NCI-H2029 treated with DMSO at 0.1 percent for 48 hours (cell line): ENCODE data around the gene TKTL1.
"Not testable (repeated sequence)": the region's sequence is repeated elsewhere in the genome, so short reads cannot be mapped to it uniquely, and the experiment has no call there.

Experiments
- DNase-seq: peaks from one replicate; lab custom pipeline; 2025; lab: John Stamatoyannopoulos, UW

The TKTL1 gene

DNA sequence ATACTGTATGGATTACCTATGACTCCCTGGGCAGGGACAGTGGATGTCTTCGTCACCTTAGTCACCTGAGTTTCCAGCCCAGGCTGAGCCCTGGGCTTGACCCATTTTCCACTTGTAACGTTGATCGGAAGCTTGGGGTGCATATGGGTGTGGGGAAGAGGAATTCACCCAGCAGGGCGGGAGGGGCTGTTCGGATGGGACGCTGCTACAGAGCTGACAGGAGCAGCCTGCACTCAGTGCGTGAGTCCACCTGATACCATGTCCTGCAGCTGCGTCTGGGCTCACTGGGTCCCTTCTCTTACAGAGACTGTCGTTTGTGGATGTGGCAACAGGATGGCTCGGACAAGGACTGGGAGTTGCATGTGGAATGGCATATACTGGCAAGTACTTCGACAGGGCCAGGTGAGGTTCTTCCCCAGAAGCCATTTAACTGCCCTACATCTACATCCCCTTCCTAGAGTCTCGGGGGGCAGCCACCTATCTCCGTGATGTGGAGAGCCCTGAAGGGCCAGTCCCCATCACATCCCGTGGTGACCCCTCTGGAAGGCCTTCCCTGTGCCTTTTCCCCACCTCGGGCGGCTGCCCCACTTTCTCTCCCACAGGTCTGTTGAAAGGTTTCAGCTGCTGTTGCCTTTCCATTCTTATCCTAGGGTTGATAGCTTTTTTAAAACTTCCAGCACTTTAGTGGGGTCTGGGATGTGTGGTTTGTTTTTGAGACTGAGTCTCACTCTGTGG lies 13.6 kb downstream of the TKTL1 start:
- DNase-seq = no peak

DNA sequence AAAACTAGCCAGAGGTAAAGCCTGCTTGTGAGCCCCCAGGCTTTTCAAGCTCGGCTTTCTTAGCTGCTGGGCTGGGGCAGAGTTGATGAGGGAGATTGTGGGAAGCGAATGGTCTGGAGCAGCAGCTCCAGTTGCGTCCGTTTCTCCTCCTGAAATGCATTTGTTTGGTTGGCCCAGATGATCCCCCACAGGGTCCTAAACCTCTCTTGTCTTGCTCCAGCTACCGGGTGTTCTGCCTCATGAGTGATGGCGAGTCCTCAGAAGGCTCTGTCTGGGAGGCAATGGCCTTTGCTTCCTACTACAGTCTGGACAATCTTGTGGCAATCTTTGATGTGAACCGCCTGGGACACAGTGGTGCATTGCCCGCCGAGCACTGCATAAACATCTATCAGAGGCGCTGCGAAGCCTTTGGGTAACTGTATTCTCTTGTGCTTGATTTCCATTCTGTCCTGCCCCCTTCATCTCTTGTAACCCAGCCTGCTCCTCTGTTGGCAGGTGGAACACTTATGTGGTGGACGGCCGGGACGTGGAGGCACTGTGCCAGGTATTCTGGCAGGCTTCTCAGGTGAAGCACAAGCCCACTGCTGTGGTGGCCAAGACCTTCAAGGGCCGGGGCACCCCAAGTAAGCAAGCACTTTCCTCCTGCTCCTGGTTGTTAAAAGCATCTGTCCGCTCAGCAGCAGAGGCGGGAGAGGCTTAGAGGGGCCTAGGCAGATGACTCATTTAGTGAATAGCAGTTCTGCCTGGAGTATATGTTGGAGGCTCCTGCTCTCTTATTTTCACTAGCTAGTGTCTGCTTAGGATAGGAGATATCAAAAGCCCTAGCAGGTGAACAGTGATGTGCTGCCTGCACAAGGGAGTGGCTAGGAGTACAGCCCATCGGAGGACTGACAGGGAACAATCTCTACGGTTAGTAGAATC lies 15.3 kb downstream of the TKTL1 start:
- DNase-seq = no peak

DNA sequence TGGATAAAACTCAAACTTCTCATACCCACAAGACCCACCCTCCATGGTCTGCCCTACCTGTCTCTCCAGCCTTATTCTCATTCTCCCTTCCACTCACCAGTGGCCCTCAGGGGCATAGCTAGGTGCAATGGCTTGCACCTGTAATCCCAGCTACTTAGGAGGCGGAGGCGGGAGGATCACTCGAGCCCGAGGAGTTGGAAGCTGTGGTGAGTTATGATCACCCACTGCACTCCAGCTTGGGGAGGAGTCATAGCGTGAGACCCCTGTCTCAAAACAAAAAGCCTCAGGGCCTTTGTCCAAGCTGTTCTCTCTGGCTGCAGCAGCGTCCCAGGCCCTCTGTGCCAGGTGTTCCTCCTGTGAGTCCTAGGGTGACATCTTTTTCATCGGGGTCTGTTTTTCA lies 16.5 kb downstream of the TKTL1 start:
- no peak for DNase-seq

DNA sequence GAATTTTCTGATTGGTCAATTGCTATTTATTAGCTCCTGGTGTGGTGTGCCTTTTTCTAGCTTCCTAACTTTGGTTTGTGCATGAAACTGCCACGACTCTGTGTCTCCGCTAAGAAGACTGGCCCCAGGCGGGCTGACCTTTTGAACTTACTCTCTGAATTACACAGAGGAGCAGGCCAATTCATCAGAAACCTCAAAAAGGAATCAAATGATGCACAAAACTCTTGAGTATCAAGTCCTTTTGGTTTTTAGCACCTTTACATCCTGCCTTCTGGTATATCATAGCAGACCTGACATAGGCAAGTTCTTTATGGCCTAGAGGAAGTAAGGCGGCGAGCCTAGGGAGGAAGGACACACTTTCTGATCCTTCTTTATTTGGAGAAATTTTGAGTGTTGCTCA lies 17.6 kb downstream of the TKTL1 start:
- no peak for DNase-seq

DNA sequence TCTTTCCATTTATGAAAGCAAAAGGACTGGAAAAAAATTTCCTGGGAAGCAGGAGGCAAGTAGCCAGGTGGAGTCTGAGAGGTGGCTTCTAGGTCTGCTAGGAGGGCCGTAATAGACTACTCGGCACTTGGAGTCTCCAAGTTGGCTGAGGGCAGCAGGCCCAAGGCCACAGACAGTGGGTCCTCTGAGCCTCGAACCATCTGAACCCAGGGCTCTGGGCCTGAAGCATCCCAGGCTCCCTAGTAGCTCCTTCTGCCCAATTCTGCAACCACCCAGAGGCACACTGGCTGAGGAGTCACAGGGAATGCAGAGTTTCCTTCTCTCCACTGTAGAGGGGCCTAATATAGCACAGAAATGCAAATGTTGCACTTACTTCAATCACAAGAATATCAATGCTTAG lies 19.8 kb downstream of the TKTL1 start:
- DNase-seq = no peak

DNA sequence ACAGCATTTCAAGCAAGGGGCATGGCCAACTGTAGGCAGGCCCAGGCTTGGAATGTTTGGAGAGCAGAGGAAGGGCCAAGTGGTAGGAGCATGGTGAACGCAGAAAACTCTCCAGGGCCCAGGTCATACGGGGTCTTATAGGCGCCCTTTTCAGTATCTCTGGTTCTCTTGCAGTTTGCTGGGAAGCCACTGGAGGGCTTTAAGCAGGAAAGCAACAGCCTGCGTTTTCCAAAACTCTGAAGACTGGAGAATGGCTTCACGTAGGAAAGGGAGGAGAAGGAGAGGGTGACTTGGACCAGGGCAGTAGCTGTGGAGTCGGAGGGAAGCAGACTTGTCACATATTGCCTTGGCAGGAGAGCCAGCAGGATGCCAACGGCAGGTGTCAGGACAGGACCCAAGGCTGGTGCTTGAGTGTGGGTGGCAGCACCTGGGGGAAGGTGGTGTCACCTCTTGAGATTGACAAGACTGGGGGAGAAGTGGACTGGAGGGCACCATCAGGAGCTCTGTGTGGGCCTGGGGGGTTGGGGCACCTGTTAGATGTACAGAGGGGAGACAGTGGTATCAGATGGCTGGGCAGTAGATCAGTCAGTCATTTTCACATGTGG lies 21.9 kb downstream of the TKTL1 start:
- DNase-seq = no peak

DNA sequence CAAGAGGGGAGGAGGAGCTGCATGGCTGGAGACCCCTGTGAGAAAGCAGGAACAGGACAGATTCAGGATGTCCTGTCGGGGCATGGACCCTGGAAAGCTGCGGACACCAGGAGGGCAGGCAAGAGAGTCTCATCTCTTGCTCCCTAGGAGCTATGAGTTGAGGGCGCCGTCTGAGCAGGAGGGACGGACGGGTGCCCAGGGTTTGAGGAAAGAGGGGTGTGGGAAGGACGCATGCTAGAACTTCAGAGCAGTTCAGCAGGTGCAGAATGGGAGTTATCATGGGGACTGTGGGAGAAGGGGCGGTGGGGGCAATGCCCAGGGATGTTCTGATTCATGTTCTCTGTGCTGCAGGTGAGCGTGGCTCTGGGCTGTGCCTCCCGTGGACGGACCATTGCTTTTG lies 24.8 kb downstream of the TKTL1 start:
- DNase-seq = no peak

DNA sequence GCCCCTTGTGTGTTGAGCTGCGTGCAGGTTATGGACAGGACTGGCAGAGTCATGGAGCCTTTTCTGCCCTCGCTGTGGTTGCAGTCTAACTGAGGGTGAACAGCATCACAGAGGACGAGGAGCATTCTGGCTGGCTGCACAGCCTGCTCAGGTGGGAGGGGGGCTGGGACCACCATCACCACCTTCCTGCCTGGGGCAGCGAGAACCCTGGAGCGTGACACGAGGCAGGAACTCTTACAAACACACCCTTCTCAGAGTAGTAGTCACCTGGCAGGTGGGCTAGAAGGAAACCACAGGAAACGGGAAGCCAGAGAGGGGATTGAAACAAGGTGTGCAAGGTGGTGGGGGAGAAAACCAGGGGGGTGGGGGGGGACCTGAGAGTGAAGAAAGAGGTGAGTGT lies 25.6 kb downstream of the TKTL1 start:
- DNase-seq = no peak

DNA sequence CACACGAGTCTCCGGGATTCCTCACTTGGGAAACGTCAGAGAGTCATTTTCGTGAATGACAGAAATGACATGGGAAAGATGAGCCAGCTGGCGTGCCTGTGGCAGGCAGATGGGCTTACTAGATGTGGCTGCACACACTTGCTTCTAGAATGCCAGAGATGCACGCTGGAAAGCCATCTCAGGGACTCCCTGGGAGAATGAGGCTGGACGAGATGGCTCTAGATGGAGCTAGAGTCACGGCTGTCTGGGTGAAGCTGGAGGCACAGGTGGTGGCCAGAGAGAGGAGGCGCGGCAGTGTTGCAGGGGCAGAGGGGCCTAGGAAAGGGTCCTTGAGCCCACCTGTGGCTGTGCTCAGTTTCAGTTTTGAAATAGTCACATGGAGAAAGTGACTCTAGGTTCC lies 26.0 kb downstream of the TKTL1 start:
- DNase-seq = no peak

DNA sequence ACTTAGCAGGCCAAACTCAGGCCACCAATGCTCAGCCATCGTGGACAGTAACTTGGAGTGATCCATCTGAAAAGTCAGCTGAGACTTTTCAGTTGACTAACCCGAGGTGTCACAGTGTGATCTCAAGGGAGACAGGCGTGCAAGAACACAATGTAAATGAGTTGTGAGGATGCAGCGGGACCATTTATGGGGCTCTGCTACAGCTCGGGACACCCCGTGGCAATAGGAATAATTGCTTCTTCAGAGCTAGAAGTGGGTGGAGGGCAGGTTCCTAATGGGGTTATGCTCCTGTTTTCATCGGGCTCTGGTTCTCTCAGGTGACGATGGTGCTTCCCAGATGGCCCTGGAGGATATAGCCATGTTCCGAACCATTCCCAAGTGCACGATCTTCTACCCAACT lies 27.3 kb downstream of the TKTL1 start:
- no peak for DNase-seq

DNA sequence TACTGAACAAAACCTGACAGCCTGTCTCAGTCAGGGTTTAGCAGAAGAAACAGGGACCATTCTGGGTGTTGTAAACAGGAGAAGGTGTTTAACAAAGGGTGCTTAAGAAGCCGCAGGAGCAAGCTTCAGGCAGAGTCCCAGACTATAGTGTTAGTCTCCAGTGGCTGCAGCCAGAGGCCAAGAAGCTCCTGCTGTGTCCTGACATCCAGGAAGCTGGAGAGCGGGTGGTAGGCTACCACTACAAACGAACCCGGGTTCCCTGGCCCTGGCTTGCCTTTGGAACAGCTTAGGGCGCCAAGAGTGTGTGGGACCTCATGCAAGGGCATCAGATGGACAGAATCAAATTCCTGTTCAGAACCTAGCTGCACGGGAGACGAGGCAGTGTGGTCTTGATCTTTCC lies 27.9 kb downstream of the TKTL1 start:
- DNase-seq = no peak

DNA sequence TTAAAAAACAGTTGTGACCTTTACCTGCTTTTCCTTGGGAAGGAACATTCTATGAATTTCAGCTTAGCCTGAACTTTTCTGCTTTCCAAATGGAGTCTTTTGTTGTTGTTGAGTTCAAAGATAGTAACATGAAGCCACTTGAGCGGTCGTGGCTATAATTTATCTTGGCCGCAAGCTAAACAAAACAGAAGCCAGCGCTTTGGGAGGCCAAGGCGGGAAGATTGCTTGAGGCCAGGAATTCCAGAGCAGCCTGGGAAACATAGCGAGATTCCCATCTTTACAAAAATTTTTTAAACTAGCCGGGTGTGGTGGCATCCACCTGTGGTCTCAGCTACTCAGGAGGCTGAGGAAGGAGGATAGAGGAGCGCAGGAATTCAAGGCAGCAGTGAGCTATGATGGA lies 29.9 kb downstream of the TKTL1 start:
- DNase-seq = no peak

DNA sequence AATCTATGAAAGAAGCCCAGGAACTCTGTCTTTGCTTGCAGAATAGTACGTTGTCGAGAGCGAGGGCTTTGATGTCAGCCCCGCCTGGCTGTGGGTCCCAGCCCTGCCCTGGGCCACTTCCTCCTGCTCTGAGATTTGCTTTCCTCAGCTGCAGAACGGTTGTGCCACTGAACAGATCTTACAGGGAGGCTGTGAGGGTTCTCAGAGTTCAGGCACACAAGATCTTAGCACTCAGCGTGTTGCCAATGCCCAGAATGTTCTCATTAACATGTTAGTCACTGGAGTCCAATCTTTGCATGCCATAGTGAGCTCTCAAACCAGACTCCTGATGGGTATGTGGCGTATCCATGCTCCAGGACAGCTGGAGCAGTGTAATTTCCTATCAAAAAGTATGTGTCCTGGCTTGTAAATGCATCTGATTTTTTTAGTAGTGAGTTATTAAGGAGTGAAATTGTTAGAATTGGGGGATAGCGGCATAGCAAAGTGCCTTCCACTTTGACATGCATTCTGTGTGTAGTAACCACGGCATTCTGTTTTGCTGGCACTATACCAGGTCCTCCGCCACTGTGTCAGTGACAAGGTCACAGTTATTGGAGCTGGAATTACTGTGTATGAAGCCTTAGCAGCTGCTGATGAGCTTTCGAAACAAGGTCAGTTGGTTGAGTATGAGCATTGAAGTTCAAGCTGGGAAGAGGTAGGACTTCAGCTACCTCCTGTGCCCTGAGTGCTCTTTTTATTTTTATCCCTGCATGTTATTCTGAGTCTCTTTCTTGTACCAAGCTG lies 31.6 kb downstream of the TKTL1 start:
- no peak for DNase-seq

DNA sequence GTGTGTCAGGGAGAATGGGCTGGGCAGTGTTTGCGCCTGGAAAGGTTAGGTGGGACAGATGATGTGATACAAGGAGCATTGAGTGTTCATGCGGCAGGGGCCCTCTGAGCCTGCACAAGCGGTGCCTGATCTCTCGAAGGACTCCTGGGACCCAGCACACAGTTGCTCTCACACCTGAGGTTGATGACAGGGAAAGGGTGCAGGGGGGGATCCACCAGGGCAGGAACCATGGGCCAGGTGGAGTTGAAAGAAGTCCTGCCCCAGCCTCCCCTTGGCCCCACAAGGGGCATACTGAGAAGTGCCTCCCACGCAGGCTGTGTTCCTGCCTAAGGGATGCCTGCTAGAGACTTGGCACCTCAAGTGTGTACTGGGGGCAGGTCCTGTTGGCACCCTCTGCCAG lies 33.1 kb downstream of the TKTL1 start:
- DNase-seq = no peak

DNA sequence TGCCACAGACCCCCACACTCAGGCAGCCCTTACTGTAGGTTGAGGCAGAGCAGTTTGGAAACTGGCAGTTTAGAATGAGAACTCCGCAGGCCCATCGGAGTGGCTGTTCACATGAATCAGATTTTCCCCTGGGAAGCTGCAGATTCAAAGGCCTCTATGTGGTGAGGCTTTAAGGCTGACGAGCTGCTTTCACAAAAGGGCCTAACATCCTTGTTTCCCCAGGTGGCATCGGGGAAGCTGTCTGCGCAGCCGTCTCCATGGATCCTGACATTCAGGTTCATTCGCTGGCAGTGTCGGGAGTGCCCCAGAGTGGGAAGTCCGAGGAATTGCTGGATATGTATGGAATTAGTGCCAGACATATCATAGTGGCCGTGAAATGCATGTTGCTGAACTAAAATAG lies 33.7 kb downstream of the TKTL1 start:
- DNase-seq = no peak

DNA sequence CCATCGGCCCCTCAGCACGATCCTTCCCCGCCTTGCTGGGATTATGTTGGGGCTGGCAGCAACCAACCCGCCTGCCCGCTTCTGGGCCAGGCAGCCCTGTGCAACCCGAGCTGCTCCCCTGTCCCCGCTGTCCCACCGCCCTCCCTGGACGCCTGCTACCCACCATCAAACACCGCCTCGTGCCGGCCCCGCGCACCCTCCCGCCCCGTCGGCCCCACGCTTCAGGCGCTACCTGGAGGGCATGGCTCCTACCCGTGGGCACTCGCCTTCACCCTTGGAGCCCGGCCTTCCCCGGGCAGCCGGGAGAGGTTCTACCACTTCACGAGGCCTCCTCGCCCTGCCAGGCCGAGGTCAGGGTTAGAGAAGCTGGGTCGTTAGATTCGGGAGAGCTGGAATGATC lies 37.0 kb downstream of the TKTL1 start:
- DNase-seq = no peak

DNA sequence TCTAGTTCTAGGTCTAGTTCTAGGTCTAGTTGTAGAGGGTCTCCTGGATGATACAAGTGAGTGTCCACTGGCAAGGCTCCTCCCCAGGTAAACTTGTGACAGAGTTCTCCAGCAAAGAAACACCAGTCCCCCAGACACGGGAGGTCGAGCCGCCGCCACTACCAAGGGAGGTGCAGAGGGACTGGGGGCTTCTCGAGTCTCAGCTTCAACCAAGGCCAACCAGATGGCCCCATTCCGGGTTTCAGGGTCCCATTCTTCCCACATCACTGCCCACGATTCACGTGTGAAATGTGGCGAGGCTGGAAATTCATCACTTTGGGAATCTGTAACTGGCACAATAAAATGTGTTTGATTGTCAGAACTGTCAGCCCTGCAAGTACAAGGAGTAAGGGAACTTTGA lies 37.5 kb downstream of the TKTL1 start:
- no peak for DNase-seq

DNA sequence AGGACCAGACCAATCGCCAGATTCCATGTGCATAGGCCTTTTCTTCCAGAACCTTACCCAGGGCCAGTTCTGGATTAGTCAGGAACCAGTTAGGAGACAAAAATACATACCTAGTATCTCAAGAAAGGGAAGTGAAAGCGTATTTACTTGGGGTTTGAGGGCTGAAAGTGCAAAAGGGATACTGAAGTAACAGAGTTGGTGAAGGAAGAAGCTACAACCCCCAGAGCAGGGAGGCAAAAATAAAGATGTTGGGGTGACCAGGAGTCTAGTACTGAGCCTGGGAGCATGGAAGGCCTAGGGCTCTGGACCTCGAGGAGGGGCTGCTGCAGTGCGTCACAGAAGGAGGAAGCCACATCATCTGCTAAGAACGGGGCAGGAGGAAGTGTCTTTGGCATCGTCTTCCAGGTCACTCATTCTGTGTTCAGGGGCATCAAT lies 38.3 kb downstream of the TKTL1 start:
- no peak for DNase-seq

DNA sequence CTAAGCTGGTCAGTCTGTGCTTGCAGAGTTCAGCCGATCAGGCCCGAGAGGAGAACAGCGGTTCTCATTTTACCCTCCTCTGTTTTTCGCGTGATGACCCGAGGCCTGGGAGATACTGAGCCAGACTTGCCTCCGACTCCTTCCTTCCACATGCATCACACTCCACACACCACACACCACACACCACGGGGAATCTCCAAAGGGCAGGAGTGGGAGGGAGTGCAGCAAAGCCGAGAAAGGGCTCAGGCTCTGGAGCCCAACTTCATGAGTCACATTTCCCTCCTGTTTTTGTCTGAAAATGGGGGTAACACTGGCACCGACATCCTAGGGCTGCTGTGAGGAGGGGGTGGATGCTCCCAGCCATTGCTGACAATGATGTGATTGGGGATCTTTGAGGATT lies 38.9 kb downstream of the TKTL1 start:
- DNase-seq = no peak

DNA sequence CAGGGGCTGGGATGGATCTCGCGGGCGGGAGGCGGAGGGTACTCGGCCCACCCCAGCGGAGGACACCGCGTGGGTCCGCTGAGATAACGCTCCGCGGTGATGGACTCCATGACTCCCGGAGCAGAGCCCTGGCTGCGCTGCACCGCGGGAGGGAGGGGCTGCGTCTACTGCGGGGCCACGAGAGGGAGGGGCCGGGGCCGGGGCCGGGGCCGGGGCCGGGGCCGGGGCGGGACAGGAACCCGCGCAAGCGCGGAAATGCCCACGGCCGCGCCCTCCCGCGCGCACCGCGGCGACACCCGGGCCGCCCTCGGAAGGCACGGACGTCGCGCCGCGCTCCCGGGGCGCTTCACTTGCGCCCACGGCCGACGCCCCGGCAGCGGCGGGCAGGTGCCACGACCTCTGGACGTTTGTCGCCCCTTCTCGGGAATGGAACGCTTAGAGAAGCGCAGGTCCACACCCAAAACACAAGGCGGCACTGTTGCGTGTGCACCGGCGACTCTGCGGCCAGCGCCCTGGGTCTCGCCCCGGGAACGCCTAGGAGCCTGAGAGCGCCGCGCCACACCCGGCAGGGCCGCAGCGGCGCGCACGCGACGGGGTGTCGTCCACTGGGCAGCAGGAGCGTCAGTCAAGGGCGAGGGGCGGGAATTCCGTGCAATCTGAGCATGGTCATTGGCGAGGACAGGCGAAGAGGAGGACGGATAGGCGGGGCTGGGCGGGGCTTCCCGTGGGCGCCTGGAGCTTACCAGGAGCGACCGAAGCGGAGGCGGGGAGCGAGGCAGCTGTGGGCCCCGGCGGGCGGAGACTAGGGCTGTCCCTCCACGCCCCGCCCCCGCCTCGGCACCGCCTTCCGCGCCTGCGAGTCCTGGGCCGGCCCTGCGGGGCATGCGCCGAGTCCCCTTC lies 46.1 kb downstream of the TKTL1 start:
- not testable (repeated sequence) for DNase-seq

DNA sequence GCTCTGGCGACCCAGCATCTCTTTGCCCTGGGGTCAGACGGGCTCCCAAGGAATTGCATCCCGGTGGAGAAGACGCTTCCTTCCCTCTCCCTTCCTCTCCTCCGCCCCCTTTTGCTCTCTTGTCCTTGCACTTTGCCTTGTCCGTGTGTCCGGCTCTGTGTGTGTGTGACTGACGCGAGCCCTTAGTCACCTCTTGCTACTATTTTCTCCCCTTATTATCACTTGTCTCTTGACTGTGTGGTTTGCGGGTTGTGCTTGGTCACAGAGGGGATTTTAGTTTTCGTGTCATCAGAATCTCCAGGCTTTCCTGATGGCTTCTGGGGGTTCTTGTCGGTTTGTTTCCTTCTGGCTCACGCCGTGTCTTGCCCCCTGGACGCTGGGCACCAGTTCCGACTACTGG lies 47.5 kb downstream of the TKTL1 start:
- DNase-seq = not testable (repeated sequence)
